ENCODE measurements around the gene EPHA2. TPM values are rescaled to one million over a fixed set of nuclear protein-coding genes. Genes with fewer than 3 reads are reported as not detected.
A peak's percentile ranks its signal among the peaks of the same experiment; 100 is the strongest.

Gene EPHA2
- total RNA-seq, 2 experiments from 2014 or later: 0.22 to 0.33 TPM

- H3K27me3 Mint-ChIP-seq: no peaks in the 10 kb centered on the region
- intact Hi-C loops (cut with micrococcal nuclease): no loop called here
- peaks cover 10% of the 10 kb centered on the region for H3K4me1 Mint-ChIP-seq (ENCODE audit: low read depth)
- no peaks in the 10 kb centered on the region for H3K9me3 Mint-ChIP-seq
- no peaks in the 10 kb centered on the region for H3K36me3 Mint-ChIP-seq
- CTCF ChIA-PET: interaction anchor here (1.0 kb wide), 1 partner anchor 65 kb away, joined by 3 read pairs; no protein-coding TSS in a partner anchor
- H3K27ac Mint-ChIP-seq: no peak overlapping the region
- POLR2A ChIA-PET: no interaction called here
- H3K4me3 Mint-ChIP-seq: no peak overlapping the region
- DNase-seq: no peak
These were observed 12.1 kb downstream of the EPHA2 start for GRCh38 chr1:16143566-16144324.

GRCh38 chr1:16143005-16143565 lies 12.8 kb downstream of the EPHA2 start:
- ChIA-PET POLR2A (no interaction called here), CTCF (interaction anchor here (1.0 kb wide), 1 partner anchor 64 kb away, joined by 3 read pairs; no protein-coding TSS in a partner anchor)
- Mint-ChIP-seq H3K4me1 (ENCODE audit: low read depth) (peaks cover 10% of the 10 kb centered on the region), H3K27ac (no peak overlapping the region), H3K27me3 (no peaks in the 10 kb centered on the region), H3K4me3 (no peak overlapping the region), H3K36me3 (no peaks in the 10 kb centered on the region), H3K9me3 (no peaks in the 10 kb centered on the region)
- DNase-seq: no peak
- intact Hi-C loops (cut with micrococcal nuclease): no loop called here

GRCh38 chr1:16142383-16142995 lies 13.4 kb downstream of the EPHA2 start:
- ChIA-PET CTCF (interaction anchor here (1.3 kb wide), 1 partner anchor 59 kb away, joined by 3 read pairs; no protein-coding TSS in a partner anchor), POLR2A (no interaction called here)
- no peak overlapping the region for H3K4me3 Mint-ChIP-seq
- intact Hi-C loops (cut with micrococcal nuclease): no loop called here
- H3K9me3 Mint-ChIP-seq: no peaks in the 10 kb centered on the region
- no peak overlapping the region for H3K27ac Mint-ChIP-seq
- no peaks in the 10 kb centered on the region for H3K36me3 Mint-ChIP-seq
- H3K4me1 Mint-ChIP-seq (ENCODE audit: low read depth): peaks cover 10% of the 10 kb centered on the region
- no peak for DNase-seq
- no peaks in the 10 kb centered on the region for H3K27me3 Mint-ChIP-seq

GRCh38 chr1:16141573-16142336 lies 14.1 kb downstream of the EPHA2 start:
- CTCF ChIA-PET: interaction anchor here (0.6 to 1.3 kb wide), 2 partner anchors 59 to 63 kb away, joined by 3 read pairs; no protein-coding TSS in a partner anchor
- peaks cover 10% of the 10 kb centered on the region for H3K4me1 Mint-ChIP-seq (ENCODE audit: low read depth)
- no peak overlapping the region for H3K4me3 Mint-ChIP-seq
- H3K27ac Mint-ChIP-seq: no peak overlapping the region
- H3K36me3 Mint-ChIP-seq: no peaks in the 10 kb centered on the region
- H3K9me3 Mint-ChIP-seq: no peaks in the 10 kb centered on the region
- no peak for DNase-seq
- POLR2A ChIA-PET: no interaction called here
- intact Hi-C loops (cut with micrococcal nuclease): no loop called here
- no peaks in the 10 kb centered on the region for H3K27me3 Mint-ChIP-seq

- no peak for DNase-seq
- H3K27me3 Mint-ChIP-seq: no peaks in the 10 kb centered on the region
- CTCF ChIA-PET: interaction anchor here (0.8 kb wide), 1 partner anchor 107 kb away, joined by 3 read pairs; no protein-coding TSS in a partner anchor
- no peak overlapping the region for H3K27ac Mint-ChIP-seq
- POLR2A ChIA-PET: interaction anchor here (0.6 kb wide), 1 partner anchor 370 kb away, joined by 3 read pairs; no protein-coding TSS in a partner anchor
- intact Hi-C loops (cut with micrococcal nuclease): no loop called here
- H3K4me3 Mint-ChIP-seq: no peak overlapping the region
- no peaks in the 10 kb centered on the region for H3K9me3 Mint-ChIP-seq
- no peaks in the 10 kb centered on the region for H3K36me3 Mint-ChIP-seq
- H3K4me1 Mint-ChIP-seq (ENCODE audit: low read depth): peaks cover 10% of the 10 kb centered on the region
These were observed 15.7 kb downstream of the EPHA2 start for GRCh38 chr1:16140068-16140596.

- H3K27me3 Mint-ChIP-seq: no peaks in the 10 kb centered on the region
- no peak overlapping the region for H3K27ac Mint-ChIP-seq
- ChIA-PET POLR2A (no interaction called here), CTCF (no interaction called here)
- DNase-seq: peak; percentile 31
- no peaks in the 10 kb centered on the region for H3K36me3 Mint-ChIP-seq
- peaks cover 10% of the 10 kb centered on the region for H3K4me1 Mint-ChIP-seq (ENCODE audit: low read depth)
- no peak overlapping the region for H3K4me3 Mint-ChIP-seq
- no peaks in the 10 kb centered on the region for H3K9me3 Mint-ChIP-seq
- intact Hi-C loops (cut with micrococcal nuclease): no loop called here
These were observed 16.4 kb downstream of the EPHA2 start for GRCh38 chr1:16139473-16139962.

- CTCF ChIA-PET: no interaction called here
- Mint-ChIP-seq H3K4me1 (ENCODE audit: low read depth) (peaks cover 10% of the 10 kb centered on the region), H3K27ac (no peak overlapping the region), H3K27me3 (no peaks in the 10 kb centered on the region), H3K9me3 (no peaks in the 10 kb centered on the region), H3K4me3 (no peak overlapping the region), H3K36me3 (no peaks in the 10 kb centered on the region)
- no peak for DNase-seq
- intact Hi-C loops (cut with micrococcal nuclease): no loop called here
- POLR2A ChIA-PET: no interaction called here
These were observed 17.1 kb downstream of the EPHA2 start for GRCh38 chr1:16138772-16139221.

GRCh38 chr1:16137890-16138467 lies 17.9 kb downstream of the EPHA2 start:
- no peaks in the 10 kb centered on the region for H3K27me3 Mint-ChIP-seq
- H3K36me3 Mint-ChIP-seq: no peaks in the 10 kb centered on the region
- H3K27ac Mint-ChIP-seq: no peak overlapping the region
- ChIA-PET CTCF (no interaction called here), POLR2A (no interaction called here)
- intact Hi-C loops (cut with micrococcal nuclease): no loop called here
- DNase-seq: no peak
- no peaks in the 10 kb centered on the region for H3K9me3 Mint-ChIP-seq
- no peak overlapping the region for H3K4me3 Mint-ChIP-seq
- peaks cover 10% of the 10 kb centered on the region for H3K4me1 Mint-ChIP-seq (ENCODE audit: low read depth)

GRCh38 chr1:16135501-16135900 lies 20.4 kb downstream of the EPHA2 start:
- Mint-ChIP-seq H3K27ac (no peak overlapping the region), H3K4me3 (no peak overlapping the region), H3K9me3 (no peaks in the 10 kb centered on the region), H3K36me3 (no peaks in the 10 kb centered on the region), H3K27me3 (no peaks in the 10 kb centered on the region), H3K4me1 (ENCODE audit: low read depth) (peaks cover 4% of the 10 kb centered on the region)
- ChIA-PET CTCF (no interaction called here), POLR2A (no interaction called here)
- intact Hi-C loops (cut with micrococcal nuclease): no loop called here
- no peak for DNase-seq

- no peaks in the 10 kb centered on the region for H3K36me3 Mint-ChIP-seq
- H3K27ac Mint-ChIP-seq: no peak overlapping the region
- H3K4me1 Mint-ChIP-seq (ENCODE audit: low read depth): peaks cover 4% of the 10 kb centered on the region
- POLR2A ChIA-PET: no interaction called here
- H3K4me3 Mint-ChIP-seq: no peak overlapping the region
- H3K9me3 Mint-ChIP-seq: no peaks in the 10 kb centered on the region
- intact Hi-C loops (cut with micrococcal nuclease): no loop called here
- CTCF ChIA-PET: no interaction called here
- DNase-seq: no peak
- H3K27me3 Mint-ChIP-seq: no peaks in the 10 kb centered on the region
These were observed 21.0 kb downstream of the EPHA2 start for GRCh38 chr1:16134906-16135305.

GRCh38 chr1:16134066-16134801 lies 21.6 kb downstream of the EPHA2 start:
- no peaks in the 10 kb centered on the region for H3K27me3 Mint-ChIP-seq
- ChIA-PET CTCF (no interaction called here), POLR2A (no interaction called here)
- no peaks in the 10 kb centered on the region for H3K9me3 Mint-ChIP-seq
- H3K4me3 Mint-ChIP-seq: no peak overlapping the region
- intact Hi-C loops (cut with micrococcal nuclease): no loop called here
- H3K4me1 Mint-ChIP-seq (ENCODE audit: low read depth): no peaks in the 10 kb centered on the region
- no peaks in the 10 kb centered on the region for H3K36me3 Mint-ChIP-seq
- no peak overlapping the region for H3K27ac Mint-ChIP-seq
- DNase-seq: no peak

Measured in activated CD4-positive, alpha-beta memory T cell treated with anti-CD3 and anti-CD28 coated beads for 36 hours (primary cell).